Neutrophil (primary cell): ENCODE measurements around the gene USP46.

Experiments used
- H3K27ac ChIP-seq: fragments of 200-600 bp; sonication (generic); 2 replicates; pipeline ENCODE4 v1.5.1; 2016; ENCODE audit warnings: mild to moderate bottlenecking, moderate library complexity
- H3K27me3 ChIP-seq: fragments of 200-600 bp; sonication (generic); 2 replicates; pipeline ENCODE4 v1.6.0; 2016; ENCODE audit warnings: mild to moderate bottlenecking
- H3K36me3 ChIP-seq: fragments of 200-600 bp; sonication (generic); 2 replicates; pipeline ENCODE4 v1.5.1; 2017
- H3K4me1 ChIP-seq, 2 experiments: fragments of 200-600 bp in 1 of 2; sonication (generic) in 1 of 2; 1 replicate in 1 of 2; 2 replicates in 1 of 2; pipeline versions ENCODE4 v1.5.1 to v1.6.1; 2013 to 2016; ENCODE audit warnings: low read depth in 1 of 2, low read length in 1 of 2, mild to moderate bottlenecking in 1 of 2, moderate library complexity in 1 of 2; ENCODE audit not compliant: control insufficient read depth in 1 of 2, insufficient read depth in 1 of 2
- H3K4me3 ChIP-seq, 2 experiments: fragments of 200-600 bp in 1 of 2; sonication (generic) in 1 of 2; 1 replicate in 1 of 2; 2 replicates in 1 of 2; pipeline ENCODE4 v1.5.1; 2013 to 2016; ENCODE audit warnings: low read depth in 1 of 2, low read length in 1 of 2, mild to moderate bottlenecking in 1 of 2, moderate library complexity in 1 of 2
- H3K9me3 ChIP-seq: fragments of 200-600 bp; sonication (generic); 2 replicates; pipeline ENCODE4 v1.5.1; 2016
- CTCF ChIP-seq: fragments of 200-600 bp; sonication (generic); IDR thresholded peaks from 2 replicates; pipeline ENCODE4 v1.5.1; 2016; ENCODE audit warnings: antibody characterized with exemption

Gene USP46

GRCh38 chr4:52566136-52567031 is 92.7 kb downstream of the USP46 start:
- TF ChIP-seq CTCF = no peak
- H3K27me3 ChIP-seq = no peaks in the 10 kb centered on the region
- H3K27ac ChIP-seq = no peak overlapping the region
- no peaks in the 10 kb centered on the region for H3K36me3 ChIP-seq
- H3K9me3 ChIP-seq = no peaks in the 10 kb centered on the region
- no peaks in the 10 kb centered on the region for H3K4me1 ChIP-seq
- H3K4me3 ChIP-seq = no peak overlapping the region

- Histone ChIP-seq H3K9me3 (no peaks in the 10 kb centered on the region), H3K4me3 (no peak overlapping the region), H3K36me3 (no peaks in the 10 kb centered on the region), H3K27me3 (no peaks in the 10 kb centered on the region), H3K4me1 (no peaks in the 10 kb centered on the region), H3K27ac (no peak overlapping the region)
- TF ChIP-seq CTCF = no peak
Observed at GRCh38 chr4:52560844-52561280, 98.2 kb downstream of the USP46 start.

GRCh38 chr4:52555356-52555716 is 103.8 kb downstream of the USP46 start:
- Histone ChIP-seq H3K4me1 (no peaks in the 10 kb centered on the region), H3K36me3 (no peaks in the 10 kb centered on the region), H3K27me3 (no peaks in the 10 kb centered on the region), H3K27ac (no peak overlapping the region), H3K4me3 (no peak overlapping the region), H3K9me3 (no peaks in the 10 kb centered on the region)
- no peak for TF ChIP-seq CTCF

GRCh38 chr4:52554612-52555355 is 104.3 kb downstream of the USP46 start:
- no peaks in the 10 kb centered on the region for H3K9me3 ChIP-seq
- H3K36me3 ChIP-seq = no peaks in the 10 kb centered on the region
- no peak overlapping the region for H3K4me3 ChIP-seq
- H3K4me1 ChIP-seq = no peaks in the 10 kb centered on the region
- H3K27ac ChIP-seq = no peak overlapping the region
- no peaks in the 10 kb centered on the region for H3K27me3 ChIP-seq
- TF ChIP-seq CTCF = no peak

- Histone ChIP-seq H3K4me1 (no peaks in the 10 kb centered on the region), H3K9me3 (no peaks in the 10 kb centered on the region), H3K27me3 (no peaks in the 10 kb centered on the region), H3K36me3 (no peaks in the 10 kb centered on the region), H3K27ac (no peak overlapping the region), H3K4me3 (no peak overlapping the region)
- TF ChIP-seq CTCF = no peak
Observed at GRCh38 chr4:52552778-52553177, 106.3 kb downstream of the USP46 start.
